LHCN-M2 (cell line): ENCODE data around the gene XAF1. TPM values are rescaled to one million over a fixed set of nuclear protein-coding genes. Genes with fewer than 3 reads are reported as not detected.
A peak's percentile ranks its signal among the peaks of the same experiment; 100 is the strongest.
"Not testable (repeated sequence)": the region's sequence is repeated elsewhere in the genome, so short reads cannot be mapped to it uniquely, and the experiment has no call there.

ENCODE experiments used
- DNase-seq: peaks from one replicate; pipeline ENCODE4 v3.0.0-alpha.2; 2012; ENCODE audit warnings: low read depth
- total RNA-seq: library from RNA; depleted of rRNA; stranded (reverse); fragments of >200 nt; gene quantifications from 2 replicates; pipeline ENCODE4 v1.2.3, GENCODE V29; 2014

XAF1 gene
- total RNA-seq, 1 experiment from 2014 or later = 6.7 TPM

GRCh38 chr17:6753546-6753945 is 2.3 kb upstream of the XAF1 start:
- DNase-seq = peak; percentile 6

GRCh38 chr17:6755281-6755680 is 565 bp upstream of the XAF1 start:
- peak; percentile 21 for DNase-seq

GRCh38 chr17:6756425-6757031 is 682 bp downstream of the XAF1 start:
- no peak for DNase-seq

- no peak for DNase-seq
Observed at GRCh38 chr17:6757747-6758146, 1.9 kb downstream of the XAF1 start.

GRCh38 chr17:6761779-6762178 is 5.9 kb downstream of the XAF1 start:
- DNase-seq = no peak

- no peak for DNase-seq
Observed at GRCh38 chr17:6768447-6768846, 12.6 kb downstream of the XAF1 start.

GRCh38 chr17:6772016-6772415 is 16.2 kb downstream of the XAF1 start:
- DNase-seq = no peak

GRCh38 chr17:6774906-6775305 is 19.1 kb downstream of the XAF1 start:
- not testable (repeated sequence) for DNase-seq

- DNase-seq = no peak
Observed at GRCh38 chr17:6775871-6776405, 20.1 kb downstream of the XAF1 start, which contains the start of gene FBXO39. TSS of gene FBXO39 (plus strand) at chr17:6776215. CDS start at chr17:6779869, 3,654 bp downstream.

- DNase-seq = no peak
Observed at GRCh38 chr17:6779411-6779810, 23.6 kb downstream of the XAF1 start.

- DNase-seq = no peak
Observed at GRCh38 chr17:6780001-6780400, 24.2 kb downstream of the XAF1 start.

- no peak for DNase-seq
Observed at GRCh38 chr17:6780886-6781285, 25.0 kb downstream of the XAF1 start.

GRCh38 chr17:6782244-6782643 is 26.4 kb downstream of the XAF1 start:
- no peak for DNase-seq

GRCh38 chr17:6786618-6787017 is 30.8 kb downstream of the XAF1 start:
- peak; percentile 54 for DNase-seq

GRCh38 chr17:6787081-6787693 is 31.3 kb downstream of the XAF1 start:
- DNase-seq = no peak

GRCh38 chr17:6789146-6789545 is 33.3 kb downstream of the XAF1 start:
- no peak for DNase-seq

- no peak for DNase-seq
Observed at GRCh38 chr17:6793748-6794493, 38.1 kb downstream of the XAF1 start.

GRCh38 chr17:6796017-6796886 is 40.4 kb downstream of the XAF1 start:
- no peak for DNase-seq

- DNase-seq = peak; percentile 79
Observed at GRCh38 chr17:6796887-6797490, 41.1 kb downstream of the XAF1 start.

GRCh38 chr17:6797718-6798351 is 42.0 kb downstream of the XAF1 start:
- no peak for DNase-seq

GRCh38 chr17:6799738-6800137 is 43.9 kb downstream of the XAF1 start:
- no peak for DNase-seq
